Smooth muscle cell (in vitro differentiated cells): ENCODE data around the gene HIRIP3. TPM values are rescaled to one million over a fixed set of nuclear protein-coding genes. Genes with fewer than 3 reads are reported as not detected.

Experiments used
- DNase-seq: peaks from one replicate; lab custom pipeline; 2025; ENCODE audit not compliant: unreplicated experiment; lab: John Stamatoyannopoulos, UW
- H2AFZ ChIP-seq: fragments of 200-600 bp; sonication (generic); 2 replicates; pipeline ENCODE4 v1.6.0; 2016; ENCODE audit warnings: antibody characterized with exemption, low read depth, mild to moderate bottlenecking
- H3F3A ChIP-seq: fragments of 200-600 bp; sonication (generic); 2 replicates; pipeline ENCODE4 v1.6.0; 2017; ENCODE audit warnings: antibody characterized with exemption, low read depth
- H3K27ac ChIP-seq: fragments of 200-600 bp; sonication (generic); 2 replicates; pipeline ENCODE4 v1.5.1; 2016; ENCODE audit warnings: low read depth, mild to moderate bottlenecking
- H3K27me3 ChIP-seq: fragments of 200-600 bp; sonication (generic); 2 replicates; pipeline ENCODE4 v1.6.1; 2016; ENCODE audit warnings: low read depth, mild to moderate bottlenecking
- H3K36me3 ChIP-seq: fragments of 200-600 bp; sonication (generic); 2 replicates; pipeline ENCODE4 v1.5.1; 2016; ENCODE audit warnings: low read depth
- H3K4me1 ChIP-seq: fragments of 200-600 bp; sonication (generic); 2 replicates; pipeline ENCODE4 v1.5.1; 2016; ENCODE audit warnings: low read depth
- H3K4me2 ChIP-seq: fragments of 200-600 bp; sonication (generic); 2 replicates; pipeline ENCODE4 v1.6.0; 2016; ENCODE audit warnings: mild to moderate bottlenecking
- H3K4me3 ChIP-seq: fragments of 200-600 bp; sonication (generic); 2 replicates; pipeline ENCODE4 v1.5.1; 2016; ENCODE audit warnings: mild to moderate bottlenecking
- H3K79me2 ChIP-seq: fragments of 200-600 bp; sonication (generic); 2 replicates; pipeline ENCODE4 v1.6.0; 2016; ENCODE audit warnings: low read depth, mild to moderate bottlenecking
- H3K9ac ChIP-seq: fragments of 200-600 bp; sonication (generic); 2 replicates; pipeline ENCODE4 v1.6.0; 2016; ENCODE audit warnings: low read depth
- H3K9me3 ChIP-seq: fragments of 200-600 bp; sonication (generic); replicated peaks from 2 replicates; pipeline ENCODE4 v1.5.1; 2016; ENCODE audit warnings: low read depth
- H4K20me1 ChIP-seq: fragments of 200-600 bp; sonication (generic); 2 replicates; pipeline ENCODE4 v1.6.0; 2016; ENCODE audit warnings: low read depth
- WGBS: methylation state at CpG from one replicate; pipeline ENCODE4 v1.1.7; 2016; ENCODE audit warnings: low lambda C conversion rate; 5-methylcytosine and 5-hydroxymethylcytosine counted together
- polyA plus RNA-seq: library from polyadenylated mRNA; unstranded; fragments of >200 nt; fragmentation: Nextera tagmentation; extraction: Ambion mirVana; gene quantifications from 2 replicates; pipeline ENCODE4 v1.2.1, GENCODE V29; 2016
- total RNA-seq: library from RNA; depleted of rRNA; stranded (reverse); fragments of >200 nt; gene quantifications from 2 replicates; pipeline ENCODE4 v1.2.3, GENCODE V29; 2014
- TF ChIP-seq, protein P1 (sequence below): fragments of 200-600 bp; sonication (generic); IDR thresholded peaks from 2 replicates; pipeline ENCODE4 v1.5.1; 2017; ENCODE audit warnings: borderline replicate concordance, mild to moderate bottlenecking, antibody characterized with exemption; ENCODE audit not compliant: insufficient read depth, poor library complexity, severe bottlenecking

HIRIP3 gene
- total and polyA plus RNA-seq, 2 experiments from 2014 or later = 11.3 to 13.9 TPM

DNA sequence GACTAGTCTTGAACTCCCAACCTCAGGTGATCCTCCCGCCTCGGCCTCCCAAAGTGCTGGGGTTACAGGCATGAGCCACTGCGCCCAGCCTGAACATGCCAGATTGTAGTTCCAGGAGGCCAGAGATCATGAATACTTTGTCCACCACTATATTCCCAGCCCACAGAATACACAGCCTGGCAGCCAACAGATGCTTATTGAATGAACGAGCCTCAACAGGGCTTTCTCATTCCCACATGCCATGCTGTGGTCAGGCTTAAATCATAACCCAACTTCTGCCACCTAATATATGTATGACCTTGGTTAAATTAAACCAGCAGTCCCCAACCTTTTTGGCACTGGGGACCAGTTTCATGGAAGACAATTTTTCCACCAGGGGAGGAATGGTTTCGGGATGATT, 36.7 kb downstream of the HIRIP3 start:
- no peak overlapping the region for H3K4me3 ChIP-seq
- H3K9me3 ChIP-seq = no peaks in the 10 kb centered on the region
- H3K36me3 ChIP-seq = no peaks in the 10 kb centered on the region
- H3K79me2 ChIP-seq = no peaks in the 10 kb centered on the region
- peaks cover 5% of the 10 kb centered on the region for H3K4me1 ChIP-seq
- no peaks in the 10 kb centered on the region for H3K27me3 ChIP-seq
- no peak overlapping the region for H3K9ac ChIP-seq
- no peak overlapping the region for H2AFZ ChIP-seq
- no peak for DNase-seq
- 97% methylated on average over 5 of the region's 5 CpGs for WGBS
- no peak overlapping the region for H3K27ac ChIP-seq
- no peak overlapping the region for H3K4me2 ChIP-seq
- no peaks in the 10 kb centered on the region for H3F3A ChIP-seq
- no peaks in the 10 kb centered on the region for H4K20me1 ChIP-seq
- TF ChIP-seq, protein P1, sequence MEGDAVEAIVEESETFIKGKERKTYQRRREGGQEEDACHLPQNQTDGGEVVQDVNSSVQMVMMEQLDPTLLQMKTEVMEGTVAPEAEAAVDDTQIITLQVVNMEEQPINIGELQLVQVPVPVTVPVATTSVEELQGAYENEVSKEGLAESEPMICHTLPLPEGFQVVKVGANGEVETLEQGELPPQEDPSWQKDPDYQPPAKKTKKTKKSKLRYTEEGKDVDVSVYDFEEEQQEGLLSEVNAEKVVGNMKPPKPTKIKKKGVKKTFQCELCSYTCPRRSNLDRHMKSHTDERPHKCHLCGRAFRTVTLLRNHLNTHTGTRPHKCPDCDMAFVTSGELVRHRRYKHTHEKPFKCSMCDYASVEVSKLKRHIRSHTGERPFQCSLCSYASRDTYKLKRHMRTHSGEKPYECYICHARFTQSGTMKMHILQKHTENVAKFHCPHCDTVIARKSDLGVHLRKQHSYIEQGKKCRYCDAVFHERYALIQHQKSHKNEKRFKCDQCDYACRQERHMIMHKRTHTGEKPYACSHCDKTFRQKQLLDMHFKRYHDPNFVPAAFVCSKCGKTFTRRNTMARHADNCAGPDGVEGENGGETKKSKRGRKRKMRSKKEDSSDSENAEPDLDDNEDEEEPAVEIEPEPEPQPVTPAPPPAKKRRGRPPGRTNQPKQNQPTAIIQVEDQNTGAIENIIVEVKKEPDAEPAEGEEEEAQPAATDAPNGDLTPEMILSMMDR = no peak

DNA sequence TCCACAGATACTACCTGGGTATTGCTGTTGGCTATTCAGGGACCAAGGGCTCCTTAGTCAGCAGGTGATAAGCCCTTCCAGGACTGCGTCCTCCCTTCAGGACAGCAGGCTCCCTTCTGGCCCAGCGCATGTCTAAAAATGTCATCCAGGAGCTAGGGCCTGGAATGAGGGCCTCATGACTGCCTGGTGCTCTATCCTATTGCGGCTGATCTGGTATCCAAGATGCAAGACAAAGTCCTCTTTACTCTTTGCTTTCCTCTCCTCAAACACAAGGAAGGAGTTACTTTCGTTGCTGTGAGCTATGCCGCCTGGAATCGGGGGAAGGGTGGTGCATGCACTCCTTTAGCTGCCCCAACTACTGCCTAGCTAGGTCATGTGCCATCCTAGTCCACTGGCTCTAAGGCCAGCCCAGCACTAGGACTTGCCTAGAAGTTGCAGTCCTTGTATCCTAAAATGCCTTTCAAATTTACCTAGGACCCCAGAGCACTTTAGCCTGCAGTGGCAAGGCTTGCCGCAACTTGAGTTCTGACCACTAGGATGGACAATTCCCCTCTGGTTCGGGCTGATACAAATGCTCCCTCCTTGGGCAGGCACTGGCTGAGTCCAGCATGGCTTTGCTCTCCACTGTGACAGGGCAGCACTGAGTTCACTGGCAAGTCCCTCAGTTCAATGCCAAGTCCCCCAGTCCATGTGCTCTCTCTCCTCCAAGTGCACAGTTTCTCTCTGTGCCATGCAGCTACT, 43.6 kb downstream of the HIRIP3 start:
- no peak overlapping the region for H3K4me2 ChIP-seq
- 88% methylated on average over 8 of the region's 8 CpGs for WGBS
- no peaks in the 10 kb centered on the region for H3K27me3 ChIP-seq
- H3K36me3 ChIP-seq = no peaks in the 10 kb centered on the region
- H4K20me1 ChIP-seq = no peaks in the 10 kb centered on the region
- no peak overlapping the region for H3K4me3 ChIP-seq
- H2AFZ ChIP-seq = no peak overlapping the region
- H3K9ac ChIP-seq = no peak overlapping the region
- H3K9me3 ChIP-seq = no peaks in the 10 kb centered on the region
- H3K79me2 ChIP-seq = no peaks in the 10 kb centered on the region
- H3F3A ChIP-seq = no peaks in the 10 kb centered on the region
- TF ChIP-seq, protein P1 = no peak
- no peak for DNase-seq
- H3K4me1 ChIP-seq = no peaks in the 10 kb centered on the region
- H3K27ac ChIP-seq = no peak overlapping the region

DNA sequence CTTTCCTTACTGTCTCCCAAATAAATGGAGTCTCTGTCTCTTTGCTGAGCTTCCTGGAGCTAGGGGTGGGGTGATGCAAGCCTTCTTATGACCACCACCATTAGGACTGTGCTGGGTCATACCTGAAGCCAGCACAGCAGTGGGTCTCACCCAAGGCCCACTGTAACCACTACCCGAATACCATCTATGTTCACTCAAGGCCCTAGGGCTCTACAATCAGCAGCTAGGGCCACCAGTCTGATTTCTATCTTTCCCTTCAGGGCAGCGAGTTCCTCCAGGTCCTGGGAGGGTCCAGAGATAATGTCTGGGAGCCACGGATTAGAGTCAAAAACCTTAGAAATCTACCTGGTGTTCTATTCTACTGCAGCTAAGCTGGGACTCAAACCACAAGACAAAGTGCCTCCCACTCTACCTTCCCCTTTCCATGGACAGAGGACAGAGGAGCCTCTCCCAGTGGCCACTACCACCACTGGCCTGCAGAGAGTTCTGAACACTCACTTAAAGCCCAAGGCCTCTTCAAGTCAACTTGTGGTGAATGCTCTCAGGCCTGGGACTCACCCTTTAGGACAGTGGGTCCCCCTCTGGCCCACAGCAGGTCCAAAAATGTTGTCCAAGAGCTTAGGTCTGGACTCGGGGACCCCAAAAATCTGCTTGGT, 44.5 kb downstream of the HIRIP3 start:
- H3K4me2 ChIP-seq = no peak overlapping the region
- H3K27ac ChIP-seq = no peak overlapping the region
- no peak overlapping the region for H3K4me3 ChIP-seq
- no peaks in the 10 kb centered on the region for H3K27me3 ChIP-seq
- DNase-seq = no peak
- H3K79me2 ChIP-seq = no peaks in the 10 kb centered on the region
- H4K20me1 ChIP-seq = no peaks in the 10 kb centered on the region
- H3K9me3 ChIP-seq = no peaks in the 10 kb centered on the region
- H3K9ac ChIP-seq = no peak overlapping the region
- H3F3A ChIP-seq = peaks cover 2% of the 10 kb centered on the region
- no peak overlapping the region for H2AFZ ChIP-seq
- 93% methylated on average over 4 of the region's 4 CpGs for WGBS
- H3K36me3 ChIP-seq = no peaks in the 10 kb centered on the region
- no peaks in the 10 kb centered on the region for H3K4me1 ChIP-seq
- TF ChIP-seq, protein P1 = no peak

DNA sequence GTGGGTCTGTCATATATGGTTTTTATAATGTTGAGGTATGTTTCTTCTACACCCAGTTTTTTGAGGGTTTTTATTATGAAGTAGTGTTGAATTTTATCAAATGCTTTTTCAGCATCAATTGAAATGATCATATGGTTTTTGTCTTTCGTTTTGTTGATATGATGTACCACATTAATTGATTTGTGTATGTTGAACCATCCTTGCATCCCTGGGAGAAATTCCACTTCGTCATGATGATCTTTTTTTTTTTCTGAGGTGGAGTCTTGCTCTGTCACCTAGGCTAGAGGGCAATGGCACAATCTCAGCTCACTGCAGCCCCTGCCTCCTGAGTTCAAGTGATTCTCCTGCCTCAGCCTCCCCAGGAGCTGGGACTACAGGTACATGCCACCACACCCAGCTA, 47.5 kb downstream of the HIRIP3 start:
- peaks cover 10% of the 10 kb centered on the region for H3K4me1 ChIP-seq
- no peaks in the 10 kb centered on the region for H4K20me1 ChIP-seq
- no peaks in the 10 kb centered on the region for H3K9me3 ChIP-seq
- H2AFZ ChIP-seq = no peak overlapping the region
- H3K4me3 ChIP-seq = no peak overlapping the region
- H3K36me3 ChIP-seq = no peaks in the 10 kb centered on the region
- H3K27ac ChIP-seq = no peak overlapping the region
- DNase-seq = no peak
- H3K27me3 ChIP-seq = no peaks in the 10 kb centered on the region
- no peak overlapping the region for H3K4me2 ChIP-seq
- peaks cover 17% of the 10 kb centered on the region for H3F3A ChIP-seq
- WGBS = 87% methylated on average over 2 of the region's 2 CpGs
- TF ChIP-seq, protein P1 = no peak
- H3K9ac ChIP-seq = no peak overlapping the region
- no peaks in the 10 kb centered on the region for H3K79me2 ChIP-seq
